ENCODE data around the gene LONRF2. TPM values are rescaled to one million over a fixed set of nuclear protein-coding genes. Genes with fewer than 3 reads are reported as not detected.
"Not testable (repeated sequence)": the region's sequence is repeated elsewhere in the genome, so short reads cannot be mapped to it uniquely, and the experiment has no call there.

Gene LONRF2
- total and polyA plus RNA-seq, 3 experiments from 2014 or later = 0.13 to 0.20 TPM; not detected in 1

DNA sequence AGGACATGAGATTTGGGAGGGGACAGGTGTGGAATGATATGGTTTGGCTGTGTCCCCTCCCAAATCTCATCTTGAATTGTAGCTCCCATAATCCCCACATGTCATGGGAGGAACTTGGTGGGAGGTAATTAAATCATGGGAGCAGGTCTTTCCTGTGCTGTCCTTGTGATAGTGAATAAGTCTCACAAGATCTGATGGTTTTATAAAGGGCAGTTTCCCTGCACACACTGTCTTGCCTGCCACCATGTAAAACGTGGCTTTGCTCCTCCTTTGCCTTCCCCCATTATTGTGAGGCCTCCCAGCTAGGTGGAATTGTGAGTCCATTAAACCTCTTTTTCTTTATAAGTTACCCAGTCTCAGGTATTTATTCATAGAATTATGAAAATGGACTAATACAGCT lies 22.8 kb upstream of the LONRF2 start:
- not testable (repeated sequence) for H3K4me1 Mint-ChIP-seq

DNA sequence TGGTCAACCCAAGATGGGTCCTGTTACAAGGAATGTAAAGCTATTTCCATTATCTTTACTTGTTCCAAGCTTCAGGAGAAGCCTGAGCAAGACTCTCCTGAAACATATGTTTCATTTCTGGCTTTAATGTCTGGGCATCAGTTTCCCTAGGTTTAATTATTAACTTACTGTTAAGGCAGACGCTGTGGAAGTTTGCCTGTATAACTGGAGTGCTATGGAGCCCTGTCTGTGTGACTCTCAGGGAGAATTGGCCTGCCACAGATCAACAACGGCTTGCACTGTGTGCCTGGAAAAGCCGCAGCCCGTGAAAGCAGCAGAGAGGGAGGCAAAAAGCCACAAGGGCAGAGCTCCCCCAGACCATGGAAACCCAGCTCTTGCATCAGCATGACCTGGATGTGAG lies 22.1 kb upstream of the LONRF2 start:
- DNase-seq = no peak
- Mint-ChIP-seq H3K9me3 (peaks cover 0 to 9% (median 3%) of the 10 kb centered on the region in 5 donors), H3K27ac (no peak overlapping the region), H3K4me3 (no peak overlapping the region), H3K36me3 (no peaks in the 10 kb centered on the region), H3K4me1 (no peaks in the 10 kb centered on the region), H3K27me3 (peaks cover 24 to 48% of the 10 kb centered on the region in 2 donors)
- H3K4me1 ChIP-seq (ENCODE audit: insufficient read depth, low read length) = no peaks in the 10 kb centered on the region
- no peak overlapping the region for H3K27ac ChIP-seq (ENCODE audit: low read depth, low read length)
- H3K36me3 ChIP-seq (ENCODE audit: insufficient read depth, low read length) = no peaks in the 10 kb centered on the region
- no peaks in the 10 kb centered on the region for H3K9me3 ChIP-seq (ENCODE audit: low read length)
- ChIA-PET POLR2A (no interaction called here), CTCF (no interaction called here)
- H3K4me3 ChIP-seq (ENCODE audit: low read length) = no peak overlapping the region
- no peaks in the 10 kb centered on the region for H3K27me3 ChIP-seq (ENCODE audit: insufficient read depth, low read length, poor library complexity, severe bottlenecking)

More for the DNA sequence above, 22.8 kb upstream of the LONRF2 start:
- H3K36me3 ChIP-seq (ENCODE audit: insufficient read depth, low read length); CTCF ChIA-PET; H3K27ac Mint-ChIP-seq; H3K27me3 ChIP-seq (ENCODE audit: insufficient read depth, low read length, poor library complexity, severe bottlenecking); H3K27ac ChIP-seq (ENCODE audit: low read depth, low read length); H3K4me1 ChIP-seq (ENCODE audit: insufficient read depth, low read length); H3K4me3 ChIP-seq (ENCODE audit: low read length); H3K36me3 Mint-ChIP-seq; DNase-seq; H3K4me3 Mint-ChIP-seq; H3K9me3 ChIP-seq (ENCODE audit: low read length); POLR2A ChIA-PET: not testable (repeated sequence)
- Mint-ChIP-seq H3K9me3 (peaks cover 0 to 11% (median 3%) of the 10 kb centered on the region in 5 donors), H3K27me3 (peaks cover 24 to 50% of the 10 kb centered on the region in 2 donors)

DNA sequence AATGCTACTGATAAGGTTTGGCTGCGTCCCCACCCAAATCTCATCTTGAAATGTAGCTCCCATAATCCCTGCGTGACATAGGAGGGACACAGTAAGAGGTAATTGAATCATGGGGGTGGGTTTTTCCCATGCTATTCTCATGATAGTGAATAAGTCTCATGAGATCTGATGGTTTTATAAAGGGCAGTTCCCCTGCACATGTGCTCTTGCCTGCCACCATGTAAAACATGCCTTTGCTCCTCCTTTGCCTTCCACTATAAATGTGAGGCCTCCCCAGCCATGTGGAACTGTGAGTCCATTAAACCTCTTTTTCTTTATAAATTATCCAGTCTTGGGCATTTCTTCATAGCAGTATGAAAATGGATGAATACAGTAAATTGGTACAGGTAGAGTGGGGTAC lies 20.2 kb upstream of the LONRF2 start:
- H3K27me3 Mint-ChIP-seq = peaks cover 14 to 36% of the 10 kb centered on the region in 2 donors
- H3K27me3 ChIP-seq (ENCODE audit: insufficient read depth, low read length, poor library complexity, severe bottlenecking); H3K27ac ChIP-seq (ENCODE audit: low read depth, low read length); H3K9me3 ChIP-seq (ENCODE audit: low read length); H3K4me1 Mint-ChIP-seq; H3K4me3 Mint-ChIP-seq; POLR2A ChIA-PET; H3K27ac Mint-ChIP-seq; CTCF ChIA-PET; H3K4me1 ChIP-seq (ENCODE audit: insufficient read depth, low read length); H3K9me3 Mint-ChIP-seq; DNase-seq; H3K36me3 Mint-ChIP-seq; H3K36me3 ChIP-seq (ENCODE audit: insufficient read depth, low read length); H3K4me3 ChIP-seq (ENCODE audit: low read length): not testable (repeated sequence)

DNA sequence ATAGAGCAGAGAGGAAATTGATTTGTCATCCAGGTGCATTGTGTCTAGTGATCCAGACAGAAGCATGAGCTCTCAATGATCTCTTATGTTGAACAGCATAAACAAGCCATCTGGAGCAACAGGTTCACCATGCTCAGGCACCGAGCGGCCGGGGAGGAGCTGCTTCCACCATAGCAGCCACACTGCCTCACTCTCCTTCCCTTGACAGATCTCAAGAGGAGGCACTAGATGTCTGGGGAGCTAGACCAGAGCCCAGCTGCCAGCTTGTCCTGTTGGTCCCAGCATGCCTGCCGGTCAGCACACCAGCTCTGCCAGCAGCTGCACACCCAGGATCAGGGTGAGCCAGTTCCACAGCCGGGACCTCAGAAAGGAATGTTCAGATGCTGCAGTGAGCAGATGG lies 17.5 kb upstream of the LONRF2 start:
- H3K4me1 Mint-ChIP-seq = no peaks in the 10 kb centered on the region
- ChIA-PET POLR2A (no interaction called here), CTCF (no interaction called here)
- no peak for DNase-seq
- H3K4me3 Mint-ChIP-seq = no peak overlapping the region
- Histone ChIP-seq H3K9me3 (ENCODE audit: low read length) (no peaks in the 10 kb centered on the region), H3K36me3 (ENCODE audit: insufficient read depth, low read length) (no peaks in the 10 kb centered on the region), H3K4me3 (ENCODE audit: low read length) (no peak overlapping the region), H3K27ac (ENCODE audit: low read depth, low read length) (no peak overlapping the region), H3K4me1 (ENCODE audit: insufficient read depth, low read length) (no peaks in the 10 kb centered on the region), H3K27me3 (ENCODE audit: insufficient read depth, low read length, poor library complexity, severe bottlenecking) (no peaks in the 10 kb centered on the region)
- H3K27me3 Mint-ChIP-seq = peaks cover 12 to 31% of the 10 kb centered on the region in 2 donors
- no peak overlapping the region for H3K27ac Mint-ChIP-seq
- no peaks in the 10 kb centered on the region for H3K36me3 Mint-ChIP-seq
- H3K9me3 Mint-ChIP-seq = peaks cover 0 to 6% (median 3%) of the 10 kb centered on the region in 5 donors

DNA sequence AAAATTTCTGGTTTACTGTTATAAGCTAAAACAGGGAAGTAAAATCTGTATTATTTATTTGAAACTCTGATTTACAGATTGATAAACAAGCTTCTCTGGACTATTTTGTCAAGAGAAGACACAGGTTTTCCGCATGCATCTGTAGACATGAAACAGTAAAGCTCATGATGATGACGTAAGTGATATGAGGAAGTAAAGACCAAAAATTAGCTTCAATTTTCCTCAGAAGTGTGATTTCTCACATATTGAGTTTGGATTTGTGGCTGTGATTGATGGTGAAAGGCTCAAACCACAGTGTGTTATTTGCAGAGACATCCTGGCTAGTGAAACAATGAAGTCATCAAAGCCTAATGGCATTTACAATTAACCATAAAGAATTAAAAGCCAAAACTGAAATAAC lies 12.6 kb upstream of the LONRF2 start:
- H3K36me3 Mint-ChIP-seq = no peaks in the 10 kb centered on the region
- no peaks in the 10 kb centered on the region for H3K27me3 ChIP-seq (ENCODE audit: insufficient read depth, low read length, poor library complexity, severe bottlenecking)
- POLR2A ChIA-PET = no interaction called here
- no peaks in the 10 kb centered on the region for H3K9me3 ChIP-seq (ENCODE audit: low read length)
- H3K9me3 Mint-ChIP-seq = peaks cover 0 to 2% (median 0%) of the 10 kb centered on the region in 5 donors
- CTCF ChIA-PET = no interaction called here
- H3K36me3 ChIP-seq (ENCODE audit: insufficient read depth, low read length) = no peaks in the 10 kb centered on the region
- H3K27me3 Mint-ChIP-seq = peaks cover 12 to 31% of the 10 kb centered on the region in 2 donors
- H3K4me3 ChIP-seq (ENCODE audit: low read length) = no peak overlapping the region
- H3K4me1 Mint-ChIP-seq = no peaks in the 10 kb centered on the region
- H3K4me1 ChIP-seq (ENCODE audit: insufficient read depth, low read length) = no peaks in the 10 kb centered on the region
- DNase-seq = no peak
- H3K27ac Mint-ChIP-seq = no peak overlapping the region
- no peak overlapping the region for H3K27ac ChIP-seq (ENCODE audit: low read depth, low read length)
- H3K4me3 Mint-ChIP-seq = no peak overlapping the region

DNA sequence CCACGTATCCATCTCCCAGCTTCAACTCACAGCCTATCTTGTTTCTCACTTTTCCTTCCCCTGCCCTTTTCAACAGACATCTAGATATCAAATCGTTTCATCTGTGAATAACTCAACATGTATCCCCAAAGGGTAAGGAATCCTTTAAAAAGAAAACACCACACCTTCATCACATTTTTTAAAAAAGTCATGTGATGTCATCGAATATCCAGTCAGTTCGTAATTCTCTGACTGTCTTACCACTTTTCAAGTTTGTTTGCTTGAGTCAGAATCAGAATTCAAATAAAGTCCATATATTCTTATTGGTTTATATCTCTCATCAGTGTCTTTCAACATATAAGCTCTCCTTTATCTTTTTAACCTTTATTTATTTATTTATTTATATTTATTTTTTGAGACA lies 5.4 kb upstream of the LONRF2 start:
- POLR2A ChIA-PET = no interaction called here
- Histone ChIP-seq H3K4me3 (ENCODE audit: low read length) (no peak overlapping the region), H3K4me1 (ENCODE audit: insufficient read depth, low read length) (no peaks in the 10 kb centered on the region), H3K27ac (ENCODE audit: low read depth, low read length) (no peak overlapping the region), H3K36me3 (ENCODE audit: insufficient read depth, low read length) (no peaks in the 10 kb centered on the region), H3K27me3 (ENCODE audit: insufficient read depth, low read length, poor library complexity, severe bottlenecking) (peaks cover 11% of the 10 kb centered on the region), H3K9me3 (ENCODE audit: low read length) (no peaks in the 10 kb centered on the region)
- no peaks in the 10 kb centered on the region for H3K36me3 Mint-ChIP-seq
- H3K27ac Mint-ChIP-seq = no peak overlapping the region
- no peak overlapping the region for H3K4me3 Mint-ChIP-seq
- CTCF ChIA-PET = no interaction called here
- no peak for DNase-seq
- H3K9me3 Mint-ChIP-seq = peaks cover 0 to under 1% (median 0%) of the 10 kb centered on the region in 5 donors
- peaks cover 9 to 49% of the 10 kb centered on the region in 2 donors for H3K27me3 Mint-ChIP-seq
- no peaks in the 10 kb centered on the region for H3K4me1 Mint-ChIP-seq

DNA sequence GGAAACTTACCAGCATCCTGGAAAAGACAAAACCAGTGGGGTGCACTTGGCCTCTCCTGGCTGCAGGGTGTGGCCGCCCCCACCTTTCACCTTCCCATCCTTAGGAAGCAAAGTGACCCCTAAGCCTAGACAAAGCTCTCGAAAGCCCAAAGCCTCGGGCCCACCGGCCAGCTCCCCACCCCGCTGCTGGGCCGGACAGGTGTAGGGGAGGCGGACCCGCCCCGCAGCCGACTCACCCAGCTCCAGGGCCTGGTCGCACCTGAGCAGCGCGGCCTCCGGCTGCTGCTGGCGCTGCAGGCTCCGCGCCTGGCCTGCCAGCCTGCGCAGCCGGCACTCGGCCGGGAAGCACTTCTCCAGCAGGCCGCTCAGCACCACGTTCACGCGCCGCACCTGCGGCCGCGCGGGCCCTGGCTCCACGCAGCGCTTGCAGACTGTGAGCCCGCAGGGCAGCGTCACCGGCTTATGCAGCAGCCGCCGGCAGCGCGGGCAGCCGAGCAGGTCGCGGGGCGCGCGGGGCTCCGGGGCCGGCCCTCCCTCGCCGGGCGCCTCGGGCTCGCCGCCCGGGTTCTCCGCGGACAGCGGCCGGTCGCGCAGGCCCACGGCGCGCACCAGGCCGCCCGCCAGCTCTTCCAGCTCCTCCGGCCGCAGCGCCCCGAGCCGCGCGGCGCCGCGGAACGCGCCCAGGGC lies 979 bp downstream of the LONRF2 start:
- Mint-ChIP-seq H3K27ac (no peak overlapping the region), H3K4me3 (peak overlapping the region in 2 of 7 donors; percentile 13 to 55), H3K9me3 (peaks cover 6 to 20% (median 15%) of the 10 kb centered on the region in 5 donors), H3K4me1 (peaks cover 0 to 8% (median 0%) of the 10 kb centered on the region in 3 donors), H3K27me3 (peaks cover 31 to 69% of the 10 kb centered on the region in 2 donors), H3K36me3 (no peaks in the 10 kb centered on the region)
- Histone ChIP-seq H3K27ac (ENCODE audit: low read depth, low read length) (no peak overlapping the region), H3K4me1 (ENCODE audit: insufficient read depth, low read length) (no peaks in the 10 kb centered on the region), H3K4me3 (ENCODE audit: low read length) (no peak overlapping the region), H3K36me3 (ENCODE audit: insufficient read depth, low read length) (no peaks in the 10 kb centered on the region), H3K9me3 (ENCODE audit: low read length) (no peaks in the 10 kb centered on the region), H3K27me3 (ENCODE audit: insufficient read depth, low read length, poor library complexity, severe bottlenecking) (peaks cover 15% of the 10 kb centered on the region)
- DNase-seq = no peak
- ChIA-PET POLR2A (no interaction called here), CTCF (no interaction called here)

DNA sequence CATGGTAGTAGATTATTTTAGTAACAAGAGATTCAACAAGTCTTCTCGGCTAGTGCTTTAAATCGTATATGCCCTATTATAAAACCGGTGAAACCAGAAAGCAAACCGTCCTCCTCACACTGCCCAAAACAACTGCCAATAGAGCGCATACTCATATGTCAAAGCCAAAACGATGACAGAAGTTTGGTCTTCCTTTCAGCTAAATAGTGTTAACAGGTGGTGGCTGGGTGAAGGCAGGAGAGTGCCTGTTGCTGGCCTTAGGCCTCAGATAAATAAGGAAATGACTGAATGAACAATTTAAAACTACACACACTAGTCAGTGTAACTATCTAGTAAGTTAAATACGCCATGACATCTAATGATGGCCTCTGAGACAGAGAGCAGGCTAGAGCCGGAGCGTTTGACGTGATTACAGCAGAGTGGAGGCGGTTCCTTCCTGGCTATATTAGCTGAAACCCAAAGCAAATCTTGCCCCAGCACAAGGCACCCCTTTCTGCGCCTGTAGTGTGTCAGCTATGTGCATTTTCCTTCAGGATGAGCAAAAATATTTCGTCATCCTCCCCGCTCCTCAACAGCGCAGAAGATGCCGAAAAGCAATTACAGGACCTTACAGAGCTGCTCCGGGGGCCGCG lies 1.6 kb downstream of the LONRF2 start:
- Mint-ChIP-seq H3K27ac (peak overlapping the region in 1 of 8 donors; percentile 35), H3K9me3 (peaks cover 6 to 20% (median 15%) of the 10 kb centered on the region in 5 donors), H3K4me1 (peaks cover 0 to 8% (median 0%) of the 10 kb centered on the region in 3 donors), H3K4me3 (peak overlapping the region in 4 of 7 donors; percentile 13 to 71 (median 49)), H3K36me3 (no peaks in the 10 kb centered on the region), H3K27me3 (peaks cover 31 to 71% of the 10 kb centered on the region in 2 donors)
- no peak overlapping the region for H3K27ac ChIP-seq (ENCODE audit: low read depth, low read length)
- H3K9me3 ChIP-seq (ENCODE audit: low read length) = no peaks in the 10 kb centered on the region
- ChIA-PET POLR2A (no interaction called here), CTCF (no interaction called here)
- H3K4me3 ChIP-seq (ENCODE audit: low read length) = no peak overlapping the region
- no peaks in the 10 kb centered on the region for H3K4me1 ChIP-seq (ENCODE audit: insufficient read depth, low read length)
- H3K36me3 ChIP-seq (ENCODE audit: insufficient read depth, low read length) = no peaks in the 10 kb centered on the region
- peaks cover 15% of the 10 kb centered on the region for H3K27me3 ChIP-seq (ENCODE audit: insufficient read depth, low read length, poor library complexity, severe bottlenecking)
- DNase-seq = no peak

All from CD8-positive, alpha-beta memory T cell (primary cell).